Measurements from ENCODE around the gene SNAPC4. TPM values are rescaled to one million over a fixed set of nuclear protein-coding genes. Genes with fewer than 3 reads are reported as not detected.

Gene SNAPC4
- total RNA-seq, 1 experiment from 2014 or later = 29.7 TPM

DNA sequence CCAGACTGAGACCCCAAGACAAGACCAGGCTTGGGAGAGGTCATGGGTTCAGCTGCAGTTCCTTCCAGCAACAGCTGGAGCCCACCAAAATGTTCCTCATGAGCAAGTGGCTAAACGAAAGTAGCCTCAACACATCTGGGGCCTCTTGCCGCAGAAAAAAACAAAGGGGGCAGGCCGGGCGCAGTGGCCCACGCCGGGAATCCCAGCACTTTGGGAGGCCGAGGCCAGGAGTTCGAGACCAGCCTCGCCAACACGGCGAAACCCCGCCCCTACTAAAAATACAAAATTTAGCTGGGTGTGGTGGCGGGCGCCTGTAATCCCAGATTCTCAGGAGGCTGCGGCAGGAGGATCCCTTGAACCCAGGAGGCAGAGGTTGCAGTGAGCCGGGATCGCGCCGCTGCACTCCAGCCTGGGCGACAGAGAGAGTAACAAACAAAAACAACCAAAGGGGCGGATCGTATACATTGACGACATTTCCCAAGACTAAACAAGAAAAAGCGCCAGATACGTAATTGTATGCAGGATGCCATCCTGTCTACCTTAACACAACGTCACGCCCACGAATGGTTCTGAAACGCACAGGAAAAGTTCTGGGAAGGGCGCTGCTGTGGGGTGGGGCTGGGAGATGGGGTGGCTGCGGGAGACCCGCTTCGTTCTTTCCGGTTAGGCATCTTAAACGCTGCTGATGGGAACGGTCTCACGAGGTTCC, 38.0 kb upstream of the SNAPC4 start:
- H3K4me2 ChIP-seq (ENCODE audit: insufficient read depth, insufficient read length, low read length) = peak overlapping the region; percentile 89
- H3K27ac Mint-ChIP-seq = no peak overlapping the region
- H3K4me3 Mint-ChIP-seq = peak overlapping the region; percentile 82 to 86

More for the DNA sequence above, 38.0 kb upstream of the SNAPC4 start:
- no peaks in the 10 kb centered on the region for H3K9me3 Mint-ChIP-seq
- H3K27me3 ChIP-seq (ENCODE audit: insufficient read depth, low read length) = no peaks in the 10 kb centered on the region
- H3K4ac ChIP-seq (ENCODE audit: low read depth, low read length) = no peak overlapping the region
- no peak overlapping the region for H2BK20ac ChIP-seq (ENCODE audit: low read depth, low read length, poor library complexity, severe bottlenecking)
- peak overlapping the region; percentile 44; the same call in 1 of the 2 replicates for H3K14ac ChIP-seq (ENCODE audit: insufficient read depth, low read length)
- H3K27ac ChIP-seq (ENCODE audit: insufficient read length, low read depth, low read length) = no peak overlapping the region
- H4K91ac ChIP-seq (ENCODE audit: insufficient read length, low read depth, low read length) = no peak overlapping the region
- TF ChIP-seq CTCF (conservative IDR thresholded peaks at IDR 0.05) = no peak
- H3K23ac ChIP-seq (ENCODE audit: insufficient read length, low read depth, low read length) = no peak overlapping the region
- peaks cover 5 to 33% (median 17%) of the 10 kb centered on the region in 3 experiments for H3K36me3 Mint-ChIP-seq (ENCODE audit: insufficient read depth in 1 of 3, low read depth in 3 of 3)
- H4K5ac ChIP-seq (ENCODE audit: insufficient read length, low read depth, low read length) = no peak overlapping the region
- peaks cover 14% of the 10 kb centered on the region for H3K23me2 ChIP-seq (ENCODE audit: insufficient read length, low read depth, low read length, poor library complexity, severe bottlenecking)
- H2BK120ac ChIP-seq (ENCODE audit: low read depth, low read length, poor library complexity, severe bottlenecking) = no peak overlapping the region
- H3T11ph ChIP-seq (ENCODE audit: low read length) = no peak overlapping the region
- no peak overlapping the region for H2BK15ac ChIP-seq (ENCODE audit: low read depth, low read length)
- no CpG with 5 or more reads among the region's 37 CpGs for WGBS (ENCODE audit: extremely low coverage, insufficient read length, low lambda C conversion rate)
- no peak overlapping the region for H3K56ac ChIP-seq (ENCODE audit: insufficient read length, low read depth, low read length)
- no peak for DNase-seq
- H4K20me1 ChIP-seq (ENCODE audit: control insufficient read depth, insufficient read depth, insufficient read length) = no peaks in the 10 kb centered on the region
- no peak overlapping the region for H2BK12ac ChIP-seq (ENCODE audit: insufficient read length, low read depth, low read length)
- no peak overlapping the region for H2BK5ac ChIP-seq (ENCODE audit: insufficient read length, low read length)
- H3K27me3 Mint-ChIP-seq (ENCODE audit: low read depth) = no peaks in the 10 kb centered on the region
- H4K8ac ChIP-seq (replicated peaks; ENCODE audit: insufficient read length, low read depth, low read length) = no peak overlapping the region
- peak overlapping the region; percentile 45 for H3K9ac ChIP-seq (ENCODE audit: extremely low read depth, insufficient read length, low read length)
- H3K4me1 ChIP-seq (ENCODE audit: insufficient read depth, low read length) = no peaks in the 10 kb centered on the region
- no peak overlapping the region for H2AK5ac ChIP-seq (ENCODE audit: insufficient read length, low read length)
- no peaks in the 10 kb centered on the region for H3K9me3 ChIP-seq (ENCODE audit: control insufficient read depth, low read depth, low read length)
- H3K79me1 ChIP-seq (ENCODE audit: insufficient read depth, low read depth, low read length, poor library complexity, severe bottlenecking) = peaks cover 2% of the 10 kb centered on the region
- no peak overlapping the region for H3K18ac ChIP-seq (ENCODE audit: insufficient read length, low read depth, low read length)
- peaks cover 5% of the 10 kb centered on the region; the same call in 1 of the 2 replicates for H3K79me2 ChIP-seq (ENCODE audit: insufficient read depth, low read length)
- peaks cover 15 to 16% of the 10 kb centered on the region in 2 experiments for H3K4me1 Mint-ChIP-seq
- H2AFZ ChIP-seq (ENCODE audit: low read length) = no peak overlapping the region
